HCT116 (cell line): Measurements from ENCODE around the gene LUZP2. TPM values are rescaled to one million over a fixed set of nuclear protein-coding genes. Genes with fewer than 3 reads are reported as not detected.

Experiments used
- ATAC-seq: fragments of 200-7000 bp; cut with Tn5 transposase; 2 replicates; pipeline ENCODE4 v1.9.1; 2020; ENCODE audit warnings: mild to moderate bottlenecking, moderate library complexity
- BruUV-seq: library from RNA; stranded (reverse); fragments of 400-500 nt; replicated peaks from 2 replicates; lab custom pipeline; 2021; lab: Mats Ljungman, UMichigan
- CTCF ChIA-PET: fragments of 300-600 bp; sonication (Branson Sonifier 250); formaldehyde crosslinking; loops from one replicate; lab custom pipeline; 2021; ENCODE audit warnings: antibody characterized with exemption; lab: Charles Lee
- POLR2A ChIA-PET: fragments of 300-600, 350-600 bp; sonication (Branson Sonifier 250); formaldehyde crosslinking; loops from one replicate; lab custom pipeline; 2021; ENCODE audit warnings: antibody characterized with exemption; lab: Charles Lee
- RAD21 ChIA-PET, 2 experiments: fragments of 300-600 bp; sonication (Branson Sonifier 250); formaldehyde crosslinking; loops; one replicate each; lab custom pipeline; 2023; ENCODE audit warnings: low total read pairs in 2 of 2; ENCODE audit not compliant: uncharacterized antibody in 2 of 2, unreplicated experiment in 2 of 2, low non-redundant PET in 1 of 2; lab: Charles Lee
- DNase-seq: peaks from one replicate; pipeline ENCODE4 v3.0.0-alpha.2; 2010; ENCODE audit warnings: low read depth, low spot score
- H2AFZ ChIP-seq: fragments of 200-600 bp; shearing (Covaris generic), sonication (generic); 2 replicates; pipeline ENCODE4 v1.6.1; 2017; ENCODE audit warnings: low read depth, mixed run types, mixed read lengths, antibody characterized with exemption, low read length; ENCODE audit not compliant: poor library complexity, severe bottlenecking
- H3K27ac ChIP-seq: 2 replicates; pipeline ENCODE4 v1.5.1; 2012; ENCODE audit warnings: low read depth, low read length
- H3K27me3 ChIP-seq: fragments of 200-600 bp; sonication (generic); 2 replicates; pipeline ENCODE4 v1.6.1; 2016; ENCODE audit warnings: mixed run types, low read length, mixed read lengths; ENCODE audit not compliant: insufficient read depth
- H3K36me3 ChIP-seq, 2 experiments: fragments of 200-500 bp in 1 of 2; fragments of 200-600 bp in 1 of 2; sonication (Bioruptor generic) in 1 of 2; sonication (generic) in 1 of 2; 2 replicates each; pipeline versions ENCODE4 v1.5.1 to v1.6.1; 2014 to 2016; ENCODE audit warnings: low read length in 2 of 2, inconsistent platforms in 1 of 2, mixed read lengths in 1 of 2, mixed run types in 1 of 2; ENCODE audit not compliant: insufficient read depth in 2 of 2, control insufficient read depth in 1 of 2
- H3K4me1 ChIP-seq, 2 experiments: fragments of 200-600 bp in 1 of 2; sonication (generic) in 1 of 2; 2 replicates each; pipeline versions ENCODE4 v1.5.1 to v1.6.1; 2012 to 2017; ENCODE audit warnings: low read length in 2 of 2, inconsistent platforms in 1 of 2, mild to moderate bottlenecking in 1 of 2, mixed read lengths in 1 of 2, mixed run types in 1 of 2, moderate library complexity in 1 of 2; ENCODE audit not compliant: insufficient read depth in 2 of 2, control insufficient read depth in 1 of 2
- H3K4me2 ChIP-seq: fragments of 200-600 bp; sonication (generic); 2 replicates; pipeline ENCODE4 v1.6.1; 2017; ENCODE audit warnings: mixed run types, low read length, mixed read lengths
- H3K4me3 ChIP-seq, 2 experiments: fragments of 200-600 bp in 1 of 2; sonication (generic) in 1 of 2; replicated peaks in 1 of 2; 2 replicates each; pipeline ENCODE4 v1.5.1; 2011 to 2016; ENCODE audit warnings: low read length in 2 of 2, control low read depth in 1 of 2, low read depth in 1 of 2, mild to moderate bottlenecking in 1 of 2, mixed read lengths in 1 of 2, mixed run types in 1 of 2
- H3K79me2 ChIP-seq: fragments of 200-600 bp; sonication (generic); 2 replicates; pipeline ENCODE4 v1.6.1; 2017; ENCODE audit warnings: mild to moderate bottlenecking, mixed run types, low read length, moderate library complexity, mixed read lengths; ENCODE audit not compliant: insufficient read depth
- H3K9ac ChIP-seq: fragments of 200-600 bp; sonication (generic); 2 replicates; pipeline ENCODE4 v1.6.1; 2016; ENCODE audit warnings: low read length, mixed read lengths
- H3K9me2 ChIP-seq: fragments of 200-600 bp; sonication (generic), shearing (Covaris generic); 2 replicates; pipeline ENCODE4 v1.6.1; 2017; ENCODE audit warnings: mixed run types, mild to moderate bottlenecking, moderate library complexity; ENCODE audit not compliant: insufficient read depth
- H3K9me3 ChIP-seq, 2 experiments: fragments of 200-500 bp in 1 of 2; fragments of 200-600 bp in 1 of 2; sonication (Bioruptor generic) in 1 of 2; sonication (generic) in 1 of 2; 2 replicates each; pipeline ENCODE4 v1.6.1; 2014 to 2017; ENCODE audit warnings: low read length in 2 of 2, mixed read lengths in 2 of 2, inconsistent platforms in 1 of 2, low read depth in 1 of 2, mild to moderate bottlenecking in 1 of 2, mixed run types in 1 of 2, moderate library complexity in 1 of 2; ENCODE audit not compliant: control insufficient read depth in 1 of 2, insufficient read depth in 1 of 2
- H4K20me1 ChIP-seq: fragments of 200-600 bp; sonication (generic), shearing (Covaris generic); 2 replicates; pipeline ENCODE4 v1.6.1; 2017; ENCODE audit warnings: mixed run types, mild to moderate bottlenecking, moderate library complexity; ENCODE audit not compliant: insufficient read depth
- ATF3 ChIP-seq: IDR thresholded peaks from 2 replicates; pipeline ENCODE4 v1.6.1; 2012
- CTCF ChIP-seq, 3 experiments: fragments of 200-600 bp in 1 of 3; sonication (generic) in 1 of 3; IDR thresholded peaks in 2 of 3; conservative IDR thresholded peaks in 1 of 3; 2 replicates each; pipeline ENCODE4 v1.5.1; 2012 to 2017; ENCODE audit warnings: low read depth in 2 of 3, low read length in 2 of 3, antibody characterized with exemption in 1 of 3, borderline replicate concordance in 1 of 3, control low read depth in 1 of 3, mild to moderate bottlenecking in 1 of 3, mixed read lengths in 1 of 3, mixed run types in 1 of 3, moderate library complexity in 1 of 3; ENCODE audit not compliant: insufficient read depth in 1 of 3
- EGR1 ChIP-seq: IDR thresholded peaks from 2 replicates; pipeline ENCODE4 v1.6.1; 2012; ENCODE audit warnings: low read depth
- ELF1 ChIP-seq: IDR thresholded peaks from 2 replicates; pipeline ENCODE4 v1.6.1; 2012; ENCODE audit warnings: low read depth, borderline replicate concordance
- EZH2 ChIP-seq: fragments of 200-600 bp; sonication (generic); IDR thresholded peaks from 2 replicates; pipeline ENCODE4 v1.6.1; 2017; ENCODE audit warnings: antibody characterized with exemption, mixed run types
- EZH2phosphoT487 ChIP-seq: fragments of 200-600 bp; IDR thresholded peaks from 2 replicates; pipeline ENCODE4 v1.6.1; 2018; ENCODE audit warnings: antibody characterized with exemption, borderline replicate concordance
- FOSL1 ChIP-seq: IDR thresholded peaks from 2 replicates; pipeline ENCODE4 v1.6.1; 2012; ENCODE audit warnings: low read depth
- MAX ChIP-seq: IDR thresholded peaks from 2 replicates; pipeline ENCODE4 v1.6.1; 2012
- POLR2A ChIP-seq: IDR thresholded peaks from 2 replicates; pipeline ENCODE4 v1.7.0; 2011; ENCODE audit warnings: borderline replicate concordance; ENCODE audit not compliant: insufficient read depth, insufficient read length; ENCODE audit errors: extremely low read depth
- POLR2AphosphoS5 ChIP-seq: IDR thresholded peaks from 2 replicates; pipeline ENCODE4 v1.6.1; 2011; ENCODE audit warnings: mild to moderate bottlenecking, low read depth, low read length, moderate library complexity
- REST ChIP-seq: IDR thresholded peaks from 2 replicates; pipeline ENCODE4 v1.6.1; 2012; ENCODE audit warnings: low read depth
- SIN3A ChIP-seq: IDR thresholded peaks from 2 replicates; pipeline ENCODE4 v1.6.1; 2012; ENCODE audit warnings: low read depth
- SRF ChIP-seq: IDR thresholded peaks from 2 replicates; pipeline ENCODE4 v1.6.1; 2012; ENCODE audit warnings: low read depth
- TCF7L2 ChIP-seq: IDR thresholded peaks from 2 replicates; pipeline ENCODE4 v1.7.0; 2011; ENCODE audit warnings: borderline replicate concordance, inconsistent platforms; ENCODE audit not compliant: insufficient read depth, insufficient read length; ENCODE audit errors: extremely low read depth
- YY1 ChIP-seq: IDR thresholded peaks from 2 replicates; pipeline ENCODE4 v1.6.1; 2011; ENCODE audit warnings: low read length, low read depth, moderate library complexity, mild to moderate bottlenecking; ENCODE audit not compliant: insufficient replicate concordance; ENCODE audit errors: extremely low read depth
- intact Hi-C: fragments of 100-400 bp; cut with micrococcal nuclease; formaldehyde crosslinking; loops from 2 replicates; pipeline ENCODE4 v1.10.0; 2022
- total RNA-seq: library from RNA; stranded (reverse); gene quantifications from one replicate; pipeline ENCODE4 v1.2.1, GENCODE V29; 2021; ENCODE audit not compliant: unreplicated experiment

LUZP2 gene
- total RNA-seq, 1 experiment from 2014 or later: not detected

DNA sequence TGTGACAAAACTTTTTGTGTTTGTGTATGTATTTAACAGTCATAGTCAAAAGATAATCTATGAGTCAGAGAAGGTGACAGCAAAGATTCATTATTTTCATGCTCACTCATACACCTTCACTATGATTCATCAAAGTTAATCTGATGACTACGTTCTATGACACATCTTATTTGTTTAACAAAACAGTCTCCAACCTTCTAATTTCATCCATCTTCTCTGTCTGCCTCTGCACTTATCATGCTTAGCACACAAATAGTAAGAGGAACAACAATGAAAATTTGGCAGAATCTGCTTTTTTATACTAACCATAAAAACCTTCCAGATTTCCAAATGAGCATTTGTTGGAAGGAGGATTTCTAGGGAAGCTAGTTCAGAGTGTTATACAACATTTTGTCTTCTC lies 568.9 kb downstream of the LUZP2 start:
- RAD21 ChIA-PET: no interaction called here
- no TSS peak for BruUV-seq
- Histone ChIP-seq H3K4me3 (no peak overlapping the region), H3K9me3 (peaks cover 0 to 16% of the 10 kb centered on the region in 2 experiments; a peak in 1 of 4 replicates), H3K79me2 (no peaks in the 10 kb centered on the region), H3K36me3 (no peaks in the 10 kb centered on the region), H3K27me3 (no peaks in the 10 kb centered on the region), H2AFZ (no peak overlapping the region), H3K9me2 (no peaks in the 10 kb centered on the region), H3K4me1 (no peaks in the 10 kb centered on the region), H3K27ac (no peak overlapping the region), H3K4me2 (no peak overlapping the region), H3K9ac (no peak overlapping the region), H4K20me1 (no peaks in the 10 kb centered on the region)
- POLR2A ChIA-PET: no interaction called here
- no peak for TF ChIP-seq SRF
- no peak for TF ChIP-seq EZH2
- TF ChIP-seq POLR2A: no peak
- TF ChIP-seq ATF3: no peak
- TF ChIP-seq CTCF (IDR thresholded peaks at IDR 0.05 in 2 of 3, conservative IDR thresholded peaks at IDR 0.05 in 1 of 3; ENCODE audit: borderline replicate concordance in 1 of 3, insufficient read depth in 1 of 3, low read depth in 2 of 3, low read length in 2 of 3): no peak
- no peak for TF ChIP-seq POLR2AphosphoS5
- no peak for TF ChIP-seq EGR1
- TF ChIP-seq TCF7L2: no peak
- no peak for TF ChIP-seq YY1
- TF ChIP-seq EZH2phosphoT487: no peak
- no peak for TF ChIP-seq REST
- TF ChIP-seq ELF1: no peak
- TF ChIP-seq MAX: no peak
- TF ChIP-seq FOSL1: no peak
- TF ChIP-seq SIN3A: no peak
- intact Hi-C loops: no loop called here
- DNase-seq (no peak), ATAC-seq (no peak)
- CTCF ChIA-PET: no interaction called here
